Neural crest cell (in vitro differentiated cells): Measurements from ENCODE around the gene LRRN2. TPM values are rescaled to one million over a fixed set of nuclear protein-coding genes. Genes with fewer than 3 reads are reported as not detected.
A peak's percentile ranks its signal among the peaks of the same experiment; 100 is the strongest.

ENCODE experiments used
- DNase-seq: peaks from one replicate; pipeline ENCODE4 v3.0.0; 2021; ENCODE audit warnings: low read depth, mixed read lengths, low spot score
- H3K27ac Mint-ChIP-seq: one replicate; pipeline ENCODE4 v1.8.0; 2021; ENCODE audit warnings: mild to moderate bottlenecking, mixed read lengths; ENCODE audit not compliant: unreplicated experiment
- H3K27me3 Mint-ChIP-seq: 2 replicates; pipeline ENCODE4 v1.8.0; 2021; ENCODE audit warnings: low read depth, mild to moderate bottlenecking, mixed read lengths
- H3K36me3 Mint-ChIP-seq: 2 replicates; pipeline ENCODE4 v1.8.0; 2021; ENCODE audit warnings: low read depth, mild to moderate bottlenecking, mixed read lengths
- H3K4me1 Mint-ChIP-seq: 2 replicates; pipeline ENCODE4 v1.8.0; 2021; ENCODE audit warnings: mixed read lengths
- H3K4me3 Mint-ChIP-seq: one replicate; pipeline ENCODE4 v1.8.0; 2021; ENCODE audit warnings: mild to moderate bottlenecking, mixed read lengths
- H3K9me3 Mint-ChIP-seq: 2 replicates; pipeline ENCODE4 v1.8.0; 2021; ENCODE audit warnings: mixed read lengths
- CTCF ChIP-seq: fragments of 200-600 bp; sonication (generic); conservative IDR thresholded peaks from 2 replicates; pipeline ENCODE4 v1.5.0; 2021; ENCODE audit warnings: antibody characterized with exemption, mild to moderate bottlenecking
- total RNA-seq: library from RNA; stranded (reverse); gene quantifications from 2 replicates; pipeline ENCODE4 v1.2.1, GENCODE V29; 2021

Gene LRRN2
- total RNA-seq, 1 donor from 2014 or later: 5.0 TPM

GRCh38 chr1:204613636-204614035 lies 71.9 kb downstream of the LRRN2 start:
- no peaks in the 10 kb centered on the region for H3K27me3 Mint-ChIP-seq
- no peak for DNase-seq
- TF ChIP-seq CTCF: no peak
- H3K4me3 Mint-ChIP-seq: no peak overlapping the region
- no peaks in the 10 kb centered on the region for H3K36me3 Mint-ChIP-seq
- no peak overlapping the region for H3K27ac Mint-ChIP-seq
- no peaks in the 10 kb centered on the region for H3K9me3 Mint-ChIP-seq
- peaks cover 9% of the 10 kb centered on the region for H3K4me1 Mint-ChIP-seq

- no peaks in the 10 kb centered on the region for H3K36me3 Mint-ChIP-seq
- no peaks in the 10 kb centered on the region for H3K9me3 Mint-ChIP-seq
- no peak for TF ChIP-seq CTCF
- no peak overlapping the region for H3K4me3 Mint-ChIP-seq
- no peak for DNase-seq
- no peak overlapping the region for H3K27ac Mint-ChIP-seq
- peaks cover 9% of the 10 kb centered on the region for H3K4me1 Mint-ChIP-seq
- H3K27me3 Mint-ChIP-seq: no peaks in the 10 kb centered on the region
Observed at GRCh38 chr1:204612326-204612725, 73.2 kb downstream of the LRRN2 start.

GRCh38 chr1:204611036-204611435 lies 74.5 kb downstream of the LRRN2 start:
- no peak for TF ChIP-seq CTCF
- H3K36me3 Mint-ChIP-seq: no peaks in the 10 kb centered on the region
- H3K4me3 Mint-ChIP-seq: no peak overlapping the region
- H3K4me1 Mint-ChIP-seq: peaks cover 9% of the 10 kb centered on the region
- no peak for DNase-seq
- no peaks in the 10 kb centered on the region for H3K9me3 Mint-ChIP-seq
- no peaks in the 10 kb centered on the region for H3K27me3 Mint-ChIP-seq
- H3K27ac Mint-ChIP-seq: no peak overlapping the region

- Mint-ChIP-seq H3K36me3 (no peaks in the 10 kb centered on the region), H3K4me1 (peaks cover 9% of the 10 kb centered on the region), H3K27ac (peak overlapping the region; percentile 24), H3K9me3 (no peaks in the 10 kb centered on the region), H3K27me3 (no peaks in the 10 kb centered on the region), H3K4me3 (no peak overlapping the region)
- DNase-seq: no peak
- TF ChIP-seq CTCF: no peak
Observed at GRCh38 chr1:204607910-204608309, 77.6 kb downstream of the LRRN2 start.

GRCh38 chr1:204605791-204606190 lies 79.7 kb downstream of the LRRN2 start:
- no peak for TF ChIP-seq CTCF
- Mint-ChIP-seq H3K27ac (no peak overlapping the region), H3K4me1 (peaks cover 16% of the 10 kb centered on the region), H3K9me3 (no peaks in the 10 kb centered on the region), H3K36me3 (no peaks in the 10 kb centered on the region), H3K27me3 (no peaks in the 10 kb centered on the region), H3K4me3 (no peak overlapping the region)
- DNase-seq: no peak
